ENCODE data around the gene ADARB2.

Gene ADARB2

DNA sequence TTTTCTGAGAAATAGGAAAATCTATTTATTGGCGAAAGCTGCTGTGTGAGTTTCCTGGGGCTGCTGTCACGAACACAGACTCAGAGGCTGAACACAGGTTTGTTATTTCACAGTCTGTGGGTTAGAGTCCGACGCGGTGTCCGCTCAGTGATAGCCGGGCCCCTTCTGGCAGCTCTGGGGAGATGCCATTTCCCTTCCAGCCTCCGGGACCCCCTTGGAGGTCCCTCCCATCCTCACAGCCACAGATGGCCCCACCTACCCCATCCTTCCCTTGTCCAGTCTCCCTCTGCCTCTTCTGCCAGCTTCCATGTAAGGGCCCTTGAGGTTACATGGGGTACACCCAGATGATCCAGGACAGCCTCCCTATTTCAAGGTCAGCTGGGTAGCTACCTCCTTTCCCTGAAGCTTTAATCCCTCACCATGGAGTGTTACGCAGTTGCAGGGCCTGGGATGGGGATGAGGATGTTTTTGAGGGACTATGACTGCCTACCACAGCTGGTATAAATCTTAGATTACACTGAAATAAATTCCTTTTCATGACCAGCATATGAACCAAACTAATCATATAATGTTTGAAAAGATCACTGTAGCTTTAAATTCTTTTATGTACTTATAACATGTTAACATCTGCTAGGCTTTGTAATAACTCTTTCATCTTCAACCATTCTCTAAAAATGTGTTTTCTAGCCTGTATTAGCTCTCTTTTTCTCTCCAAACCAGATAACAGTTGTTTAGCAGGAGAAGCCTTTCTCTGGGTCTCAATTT is 582.6 kb downstream of the ADARB2 start:
- no peak for TF ChIP-seq POLR2A (IDR thresholded peaks at IDR 0.05; ENCODE audit: low read depth, low read length)
- FAIRE-seq (no peak), DNase-seq (ENCODE audit: insufficient read length, low spot score) (no peak)

GRCh38 chr10:1153805-1154351 is 583.4 kb downstream of the ADARB2 start:
- no peak for TF ChIP-seq POLR2A (IDR thresholded peaks at IDR 0.05; ENCODE audit: low read depth, low read length)
- no peak for DNase-seq (ENCODE audit: insufficient read length, low spot score)
- FAIRE-seq: no peak

DNA sequence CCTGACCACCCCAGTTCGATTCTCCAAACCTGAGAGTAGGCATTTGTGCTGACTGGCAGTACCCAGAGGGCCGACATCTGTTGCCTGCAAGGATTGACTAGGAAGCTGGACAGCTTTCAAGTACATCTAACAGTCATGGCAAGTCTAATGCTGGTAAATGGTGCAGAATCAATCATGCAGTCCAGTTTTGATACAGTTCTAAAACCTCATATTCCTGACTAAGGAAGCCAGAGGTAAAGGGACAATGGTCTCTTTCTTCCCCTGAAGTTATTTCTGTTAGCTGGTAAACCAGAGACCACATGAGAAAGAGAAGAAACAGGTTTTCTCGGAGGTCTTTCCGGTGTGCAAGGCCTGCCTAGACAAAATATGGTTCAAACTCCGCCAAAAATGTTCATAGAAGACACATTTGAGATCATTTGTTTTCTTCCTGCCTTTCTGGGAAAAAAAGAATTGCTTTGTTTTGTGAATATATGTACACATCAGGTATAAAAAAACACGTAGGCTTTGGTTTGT is 584.0 kb downstream of the ADARB2 start:
- DNase-seq (ENCODE audit: insufficient read length, low spot score): no peak
- no peak for TF ChIP-seq POLR2A (IDR thresholded peaks at IDR 0.05; ENCODE audit: low read depth, low read length)
- FAIRE-seq: no peak

DNA sequence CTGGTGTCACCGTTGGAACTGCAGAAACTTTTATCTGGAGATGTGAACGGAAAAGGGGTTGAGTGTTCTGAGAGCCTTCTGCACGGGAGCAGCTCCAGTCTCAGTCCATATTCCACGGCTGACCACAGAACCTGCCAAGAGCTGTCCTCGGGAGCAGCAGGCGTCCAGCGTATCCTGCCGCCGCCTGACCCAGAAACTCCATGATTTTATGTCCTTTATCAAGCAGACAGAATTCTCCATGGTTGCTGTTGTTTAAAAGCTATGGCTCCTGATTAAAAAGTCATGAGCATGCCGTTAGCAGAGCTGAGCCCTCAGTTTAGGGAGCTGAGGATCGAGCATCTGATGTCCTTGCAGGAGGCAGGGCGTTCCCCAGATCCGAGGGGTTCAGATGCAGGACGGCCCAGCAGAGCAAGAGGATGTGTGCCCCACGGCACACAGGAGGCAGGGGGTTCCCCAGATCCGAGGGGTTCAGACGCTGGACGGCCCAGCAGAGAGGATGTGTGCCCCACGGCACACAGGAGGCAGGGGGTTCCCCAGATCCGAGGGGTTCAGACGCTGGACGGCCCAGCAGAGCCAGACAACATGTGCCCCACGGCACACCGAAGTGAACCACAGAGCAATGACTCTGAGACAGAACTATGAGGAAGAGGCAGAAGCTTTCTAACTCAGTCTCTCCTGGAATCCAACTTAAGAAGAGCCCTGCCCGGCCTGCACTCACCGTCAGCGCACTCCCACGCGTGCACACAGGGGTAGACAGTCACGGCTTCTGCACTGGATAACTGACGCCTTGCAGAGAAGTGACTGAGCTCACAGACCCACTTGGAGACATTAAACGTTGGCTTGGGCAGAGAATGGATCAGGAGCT is 584.7 kb downstream of the ADARB2 start:
- no peak for DNase-seq (ENCODE audit: insufficient read length, low spot score)
- TF ChIP-seq POLR2A (IDR thresholded peaks at IDR 0.05; ENCODE audit: low read depth, low read length): no peak
- FAIRE-seq: no peak

DNA sequence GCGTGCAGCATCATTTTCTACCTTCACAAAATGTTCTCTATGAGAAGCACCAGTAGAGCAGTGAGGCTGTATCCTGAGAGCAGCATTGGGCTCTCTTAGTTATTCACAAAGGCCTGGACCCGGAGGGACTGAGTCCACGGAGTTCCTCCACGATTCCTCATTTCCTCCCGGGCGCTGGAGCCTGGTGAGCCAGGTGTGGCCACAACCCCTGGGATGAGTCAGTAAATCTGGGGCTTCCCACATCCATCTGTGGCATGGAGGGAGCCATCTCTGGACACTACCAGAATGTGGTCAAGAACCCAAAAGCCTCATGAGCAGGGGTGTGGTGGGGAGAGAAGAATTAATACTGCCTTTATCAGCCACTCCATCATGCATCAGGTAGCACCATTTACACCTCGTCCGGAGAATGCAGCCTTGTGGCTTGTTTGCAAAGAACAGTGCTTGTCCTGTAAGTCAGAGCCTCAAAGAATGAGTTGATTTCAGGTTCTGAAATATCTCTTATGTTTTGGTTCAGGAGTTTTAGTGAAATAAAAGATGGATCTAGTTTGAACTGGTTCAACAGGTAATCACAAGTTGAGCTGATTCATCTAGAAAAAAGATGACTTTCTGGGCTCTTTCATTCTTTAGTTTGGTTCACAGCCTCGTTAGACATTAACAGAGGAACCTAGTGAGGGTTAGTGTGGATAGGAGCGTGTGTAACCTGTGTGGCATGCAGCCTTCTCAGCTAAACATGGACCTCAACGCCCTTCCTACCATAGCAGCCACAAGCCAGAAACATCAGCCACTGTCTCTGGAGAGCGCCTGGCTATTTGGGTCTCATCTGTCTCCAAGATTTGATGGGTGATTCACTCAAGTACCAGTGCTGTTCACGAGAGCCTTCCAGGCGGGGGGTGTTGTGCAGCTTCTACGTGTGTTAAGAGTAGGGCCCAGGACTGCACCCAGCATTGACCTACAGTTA is 586.0 kb downstream of the ADARB2 start:
- TF ChIP-seq POLR2A (IDR thresholded peaks at IDR 0.05; ENCODE audit: low read depth, low read length): no peak
- no peak for FAIRE-seq
- no peak for DNase-seq (ENCODE audit: insufficient read length, low spot score)

GRCh38 chr10:1150638-1150955 is 586.7 kb downstream of the ADARB2 start:
- DNase-seq (ENCODE audit: insufficient read length, low spot score) (no peak), FAIRE-seq (no peak)
- TF ChIP-seq POLR2A (IDR thresholded peaks at IDR 0.05; ENCODE audit: low read depth, low read length): no peak

DNA sequence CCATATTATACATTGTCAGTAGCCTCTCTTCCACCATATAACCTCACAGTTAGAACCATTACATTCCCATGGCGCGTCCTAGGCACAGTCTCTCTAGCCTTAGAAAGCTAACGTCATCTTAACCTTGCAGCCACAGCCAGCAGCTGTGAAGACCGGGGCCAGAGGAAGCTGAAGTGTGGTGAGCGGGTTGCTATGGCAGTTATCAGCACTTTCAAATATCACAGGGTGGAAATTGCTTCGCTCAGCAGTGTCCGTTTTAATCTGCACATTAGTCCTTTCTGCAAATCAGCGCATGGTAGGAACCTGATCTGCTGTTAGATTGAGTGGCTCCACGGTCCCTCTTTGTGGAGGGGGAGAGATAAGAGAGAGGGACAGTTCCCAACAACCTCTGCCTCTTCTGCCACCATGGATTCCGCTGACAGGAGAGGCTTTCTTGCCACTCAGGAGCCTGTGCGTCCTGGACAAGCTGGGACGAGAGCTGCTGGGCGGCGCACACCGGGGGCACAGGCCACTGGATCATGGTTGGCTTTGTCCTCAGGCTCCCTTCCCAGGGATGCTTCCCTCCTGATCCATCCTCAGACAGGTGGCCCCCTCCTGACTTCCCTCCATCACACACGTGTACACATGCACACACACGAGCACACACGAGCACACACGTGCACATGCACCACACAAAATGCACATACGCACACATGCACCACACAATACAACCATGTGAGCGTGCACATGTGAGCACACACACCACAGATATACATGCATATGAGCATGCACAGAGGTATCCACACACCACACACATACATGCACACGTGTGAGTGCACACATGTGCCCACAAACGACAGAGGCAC is 587.3 kb downstream of the ADARB2 start:
- no peak for TF ChIP-seq POLR2A (IDR thresholded peaks at IDR 0.05; ENCODE audit: low read depth, low read length)
- no peak for FAIRE-seq
- no peak for DNase-seq (ENCODE audit: insufficient read length, low spot score)

GRCh38 chr10:1148855-1149605 is 588.3 kb downstream of the ADARB2 start:
- no peak for DNase-seq (ENCODE audit: insufficient read length, low spot score)
- FAIRE-seq: no peak
- no peak for TF ChIP-seq POLR2A (IDR thresholded peaks at IDR 0.05; ENCODE audit: low read depth, low read length)

DNA sequence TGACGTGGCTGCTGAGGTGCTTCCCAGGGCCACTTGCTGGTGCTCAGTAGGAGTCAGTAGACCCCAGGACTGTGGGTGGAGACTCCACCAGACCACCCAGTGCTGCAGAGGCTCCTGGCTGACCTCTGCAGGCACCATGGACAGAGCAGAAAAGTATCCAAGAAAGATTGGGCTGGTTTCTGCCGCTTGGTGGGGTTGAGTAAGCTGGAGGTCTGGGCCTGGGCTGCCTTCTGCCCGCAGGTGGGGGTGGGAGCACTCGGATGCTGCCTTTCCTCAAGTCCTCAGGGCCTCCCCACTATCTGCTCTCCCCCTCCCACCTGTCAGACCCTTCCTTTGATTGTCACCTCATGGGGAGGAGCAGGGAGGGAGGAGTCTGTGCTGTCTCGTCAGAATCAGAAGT is 589.5 kb downstream of the ADARB2 start:
- FAIRE-seq (no peak), DNase-seq (ENCODE audit: insufficient read length, low spot score) (no peak)
- TF ChIP-seq POLR2A (IDR thresholded peaks at IDR 0.05; ENCODE audit: low read depth, low read length): no peak

DNA sequence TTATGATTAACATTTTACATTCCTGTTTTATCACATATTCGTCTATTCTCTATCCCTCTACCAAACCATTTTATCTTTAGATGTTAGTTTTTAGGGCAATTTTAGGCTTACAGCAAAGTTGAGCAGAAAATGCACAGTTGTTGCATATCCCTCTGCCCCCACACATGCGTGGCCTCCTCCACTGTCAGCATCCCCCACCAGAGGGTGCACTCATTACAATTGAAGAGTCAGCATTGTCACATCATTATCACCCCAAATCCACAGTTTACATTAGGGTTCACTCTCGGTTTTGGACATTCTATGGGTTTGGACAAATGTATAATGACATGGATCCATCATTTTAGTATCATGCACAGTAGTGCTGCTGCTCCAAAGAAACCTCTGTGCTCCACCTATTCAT is 594.7 kb downstream of the ADARB2 start:
- no peak for TF ChIP-seq POLR2A (IDR thresholded peaks at IDR 0.05; ENCODE audit: low read depth, low read length)
- no peak for FAIRE-seq
- no peak for DNase-seq (ENCODE audit: insufficient read length, low spot score)

- TF ChIP-seq POLR2A (IDR thresholded peaks at IDR 0.05; ENCODE audit: low read depth, low read length): no peak
- no peak for FAIRE-seq
- no peak for DNase-seq (ENCODE audit: insufficient read length, low spot score)
These were observed 595.6 kb downstream of the ADARB2 start for GRCh38 chr10:1141701-1142100.

GRCh38 chr10:1141261-1141660 is 596.1 kb downstream of the ADARB2 start:
- DNase-seq (ENCODE audit: insufficient read length, low spot score) (no peak), FAIRE-seq (no peak)
- TF ChIP-seq POLR2A (IDR thresholded peaks at IDR 0.05; ENCODE audit: low read depth, low read length): no peak
